Astrocyte (in vitro differentiated cells and primary cell): ENCODE measurements around the gene PLAAT2. TPM values are rescaled to one million over a fixed set of nuclear protein-coding genes. Genes with fewer than 3 reads are reported as not detected.
"Not testable (repeated sequence)": the region's sequence is repeated elsewhere in the genome, so short reads cannot be mapped to it uniquely, and the experiment has no call there.

Experiments
- DNase-seq: peaks from one replicate; pipeline ENCODE4 v3.0.0-alpha.2; 2010; ENCODE audit warnings: low read depth
- FAIRE-seq: peaks from 2 replicates; lab custom pipeline; 2011; peaks lifted over from hg19 to GRCh38; lab: Jason Lieb, UNC
- H2AFZ ChIP-seq: 2 replicates; pipeline ENCODE4 v1.6.0; 2012; ENCODE audit warnings: low read depth, low read length, inconsistent platforms
- H3K27ac ChIP-seq: 2 replicates; pipeline ENCODE4 v1.5.1; 2011; ENCODE audit warnings: low read depth, low read length, inconsistent platforms
- H3K27me3 ChIP-seq: 2 replicates; pipeline ENCODE4 v1.6.0; 2011; ENCODE audit warnings: low read length, inconsistent platforms; ENCODE audit not compliant: insufficient read depth
- H3K36me3 ChIP-seq: 2 replicates; pipeline ENCODE4 v1.5.1; 2011; ENCODE audit warnings: low read length, inconsistent platforms; ENCODE audit not compliant: insufficient read depth
- H3K4me1 ChIP-seq: 2 replicates; pipeline ENCODE4 v1.5.1; 2011; ENCODE audit warnings: low read length, inconsistent platforms; ENCODE audit not compliant: insufficient read depth
- H3K4me2 ChIP-seq: 2 replicates; pipeline ENCODE4 v1.6.0; 2012; ENCODE audit warnings: low read length, inconsistent platforms
- H3K4me3 ChIP-seq: 2 replicates; pipeline ENCODE4 v1.5.1; 2011; ENCODE audit warnings: low read depth, mild to moderate bottlenecking, low read length, inconsistent platforms; ENCODE audit not compliant: insufficient read depth
- H3K79me2 ChIP-seq: 2 replicates; pipeline ENCODE4 v1.6.0; 2012; ENCODE audit warnings: mild to moderate bottlenecking, low read length, inconsistent platforms; ENCODE audit not compliant: insufficient read depth
- H3K9ac ChIP-seq: 2 replicates; pipeline ENCODE4 v1.6.0; 2012; ENCODE audit warnings: mild to moderate bottlenecking, low read length, inconsistent platforms
- H3K9me3 ChIP-seq: 2 replicates; pipeline ENCODE4 v1.5.1; 2012; ENCODE audit warnings: low read depth, mild to moderate bottlenecking, low read length, inconsistent platforms; ENCODE audit not compliant: insufficient read depth
- H4K20me1 ChIP-seq: 2 replicates; pipeline ENCODE4 v1.6.0; 2012; ENCODE audit warnings: low read length, inconsistent platforms; ENCODE audit not compliant: insufficient read depth
- H3K27ac Mint-ChIP-seq: one replicate; pipeline ENCODE4 v1.8.0; 2021; ENCODE audit warnings: mild to moderate bottlenecking, mixed read lengths; ENCODE audit not compliant: unreplicated experiment
- H3K27me3 Mint-ChIP-seq: one replicate; pipeline ENCODE4 v1.8.0; 2021; ENCODE audit warnings: low read depth, mixed read lengths; ENCODE audit not compliant: unreplicated experiment
- H3K36me3 Mint-ChIP-seq: one replicate; pipeline ENCODE4 v1.8.0; 2021; ENCODE audit warnings: low read depth, mixed read lengths; ENCODE audit not compliant: unreplicated experiment
- H3K4me1 Mint-ChIP-seq: one replicate; pipeline ENCODE4 v1.8.0; 2021; ENCODE audit warnings: low read depth, mixed read lengths; ENCODE audit not compliant: unreplicated experiment
- H3K4me3 Mint-ChIP-seq: one replicate; pipeline ENCODE4 v1.8.0; 2021; ENCODE audit warnings: mild to moderate bottlenecking, moderate library complexity, mixed read lengths; ENCODE audit not compliant: unreplicated experiment
- H3K9me3 Mint-ChIP-seq: one replicate; pipeline ENCODE4 v1.8.0; 2021; ENCODE audit warnings: mild to moderate bottlenecking, mixed read lengths; ENCODE audit not compliant: unreplicated experiment
- CTCF ChIP-seq: IDR thresholded peaks from 2 replicates; pipeline ENCODE4 v1.5.1; 2011; ENCODE audit warnings: low read depth, mild to moderate bottlenecking, inconsistent platforms, low read length, moderate library complexity; ENCODE audit not compliant: insufficient read depth
- EZH2 ChIP-seq: IDR thresholded peaks from 2 replicates; pipeline ENCODE4 v1.6.1; 2012; ENCODE audit warnings: mild to moderate bottlenecking, low read length, inconsistent platforms; ENCODE audit not compliant: insufficient read depth
- total RNA-seq: library from RNA; stranded (reverse); gene quantifications from 2 replicates; pipeline ENCODE4 v1.2.1, GENCODE V29; 2021

The PLAAT2 gene
- total RNA-seq, 1 donor from 2014 or later: 0.52 TPM

GRCh38 chr11:63530021-63530420, 33.2 kb downstream of the PLAAT2 start:
- H3K9me3 ChIP-seq: no peaks in the 10 kb centered on the region
- DNase-seq (no peak), FAIRE-seq (no peak)
- no peak overlapping the region for H3K4me3 ChIP-seq
- H4K20me1 ChIP-seq: no peaks in the 10 kb centered on the region
- H3K36me3 ChIP-seq: no peaks in the 10 kb centered on the region
- no peaks in the 10 kb centered on the region for H3K79me2 ChIP-seq
- no peak overlapping the region for H3K4me2 ChIP-seq
- Mint-ChIP-seq H3K9me3 (no peaks in the 10 kb centered on the region), H3K4me3 (no peak overlapping the region), H3K4me1 (peaks cover 21% of the 10 kb centered on the region), H3K27ac (peak overlapping the region; percentile 66), H3K27me3 (peaks cover 3% of the 10 kb centered on the region), H3K36me3 (no peaks in the 10 kb centered on the region)
- no peak overlapping the region for H3K9ac ChIP-seq
- H3K27me3 ChIP-seq: no peaks in the 10 kb centered on the region
- no peak overlapping the region for H3K27ac ChIP-seq
- TF ChIP-seq EZH2: no peak
- no peak for TF ChIP-seq CTCF
- H3K4me1 ChIP-seq: peaks cover 24% of the 10 kb centered on the region
- H2AFZ ChIP-seq: no peak overlapping the region

GRCh38 chr11:63529373-63529772, 33.8 kb downstream of the PLAAT2 start:
- peaks cover 21% of the 10 kb centered on the region for H3K4me1 Mint-ChIP-seq
- not testable (repeated sequence) for H3K4me3 Mint-ChIP-seq, H3K9ac ChIP-seq, DNase-seq, H2AFZ ChIP-seq, H3K9me3 ChIP-seq, H4K20me1 ChIP-seq, H3K79me2 ChIP-seq, H3K27ac Mint-ChIP-seq, H3K36me3 ChIP-seq, H3K27me3 ChIP-seq, H3K4me3 ChIP-seq, FAIRE-seq, H3K27ac ChIP-seq, H3K36me3 Mint-ChIP-seq, H3K4me2 ChIP-seq, H3K27me3 Mint-ChIP-seq, H3K9me3 Mint-ChIP-seq
- H3K4me1 ChIP-seq: peaks cover 24% of the 10 kb centered on the region

GRCh38 chr11:63528729-63529278, 34.4 kb downstream of the PLAAT2 start:
- H4K20me1 ChIP-seq, DNase-seq, H3K27me3 Mint-ChIP-seq, H3K36me3 Mint-ChIP-seq, H3K9ac ChIP-seq, H3K79me2 ChIP-seq, H3K36me3 ChIP-seq, H3K27ac ChIP-seq, H3K4me3 ChIP-seq, H2AFZ ChIP-seq, H3K9me3 Mint-ChIP-seq, H3K27me3 ChIP-seq, H3K9me3 ChIP-seq, FAIRE-seq, H3K27ac Mint-ChIP-seq, H3K4me2 ChIP-seq, H3K4me3 Mint-ChIP-seq: not testable (repeated sequence)
- H3K4me1 Mint-ChIP-seq: peaks cover 21% of the 10 kb centered on the region
- H3K4me1 ChIP-seq: peaks cover 24% of the 10 kb centered on the region

GRCh38 chr11:63528156-63528555, 35.0 kb downstream of the PLAAT2 start:
- not testable (repeated sequence) for H3K36me3 Mint-ChIP-seq, H3K4me3 Mint-ChIP-seq, H3K27me3 Mint-ChIP-seq, H3K9ac ChIP-seq, H3K79me2 ChIP-seq, H3K36me3 ChIP-seq, H3K4me2 ChIP-seq, H3K9me3 ChIP-seq, DNase-seq, H3K27me3 ChIP-seq, H3K27ac Mint-ChIP-seq, H3K27ac ChIP-seq, H3K9me3 Mint-ChIP-seq, H3K4me3 ChIP-seq, H2AFZ ChIP-seq, FAIRE-seq, H4K20me1 ChIP-seq
- H3K4me1 Mint-ChIP-seq: peaks cover 18% of the 10 kb centered on the region
- H3K4me1 ChIP-seq: peaks cover 22% of the 10 kb centered on the region
